ENCODE results near the gene TBC1D16.
"Not testable (repeated sequence)": the region's sequence is repeated elsewhere in the genome, so short reads cannot be mapped to it uniquely, and the experiment has no call there.

The TBC1D16 gene

GRCh38 chr17:79904865-79905264, 130.8 kb downstream of the TBC1D16 start:
- peaks cover 54% of the 10 kb centered on the region for H3K27me3 ChIP-seq (replicated peaks; ENCODE audit: control insufficient read depth, insufficient read depth, low read length)
- H3K4me3 ChIP-seq (ENCODE audit: low read length): no peak overlapping the region

DNA sequence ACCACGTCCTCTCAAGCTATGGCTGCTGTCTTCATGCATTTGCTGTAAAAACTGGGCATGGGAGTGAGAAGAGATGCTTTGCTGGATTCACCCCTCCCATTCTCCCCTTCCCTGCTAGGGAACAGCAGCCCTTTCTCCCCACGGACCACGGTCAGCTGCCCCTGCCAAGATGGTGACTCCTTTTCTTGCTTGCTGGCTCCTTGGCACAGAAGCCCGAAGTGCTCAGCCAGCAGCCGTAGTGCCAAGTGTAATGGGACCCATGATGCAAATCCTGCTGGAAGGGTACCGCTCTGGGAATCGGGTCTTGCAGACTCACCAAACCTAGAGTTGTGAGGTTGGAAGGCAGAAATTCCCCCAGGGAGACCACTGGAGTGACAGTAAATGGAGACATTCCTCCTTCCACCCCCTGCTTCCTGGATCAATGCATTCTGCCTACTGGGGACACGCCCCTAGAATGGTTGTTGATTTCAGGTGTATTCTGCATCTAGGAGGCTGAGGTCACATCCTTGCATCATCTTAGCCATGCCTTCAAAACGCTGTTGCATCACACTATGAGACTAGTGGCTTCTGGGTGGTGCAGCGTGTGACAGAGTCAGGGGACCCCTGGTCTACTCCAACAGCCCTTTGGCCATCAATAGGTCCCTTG, 133.4 kb downstream of the TBC1D16 start:
- no peak overlapping the region for H3K4me3 ChIP-seq (ENCODE audit: low read length)
- no peak overlapping the region for H3K9ac ChIP-seq (ENCODE audit: low read length)
- peaks cover 11% of the 10 kb centered on the region for H3K9me3 ChIP-seq (ENCODE audit: control insufficient read depth, low read length)
- DNase-seq (ENCODE audit: low read depth): no peak
- H3K36me3 ChIP-seq (ENCODE audit: control insufficient read depth, insufficient read depth, low read length, severe bottlenecking): no peaks in the 10 kb centered on the region
- peaks cover 57% of the 10 kb centered on the region for H3K27me3 ChIP-seq (replicated peaks; ENCODE audit: control insufficient read depth, insufficient read depth, low read length)
- H3K4me1 ChIP-seq (ENCODE audit: control insufficient read depth, insufficient read depth, low read length): no peaks in the 10 kb centered on the region

More at GRCh38 chr17:79904865-79905264, 130.8 kb downstream of the TBC1D16 start:
- no peak overlapping the region for H3K9ac ChIP-seq (ENCODE audit: low read length)
- peaks cover 3% of the 10 kb centered on the region for H3K9me3 ChIP-seq (ENCODE audit: control insufficient read depth, low read length)
- no peaks in the 10 kb centered on the region for H3K36me3 ChIP-seq (ENCODE audit: control insufficient read depth, insufficient read depth, low read length, severe bottlenecking)
- no peak for DNase-seq (ENCODE audit: low read depth)
- H3K4me1 ChIP-seq (ENCODE audit: control insufficient read depth, insufficient read depth, low read length): peaks cover 7% of the 10 kb centered on the region

GRCh38 chr17:79901131-79901530, 134.5 kb downstream of the TBC1D16 start:
- Histone ChIP-seq H3K4me1 (ENCODE audit: control insufficient read depth, insufficient read depth, low read length) (no peaks in the 10 kb centered on the region), H3K4me3 (ENCODE audit: low read length) (no peak overlapping the region), H3K9me3 (ENCODE audit: control insufficient read depth, low read length) (peaks cover 11% of the 10 kb centered on the region), H3K27me3 (replicated peaks; ENCODE audit: control insufficient read depth, insufficient read depth, low read length) (peaks cover 52% of the 10 kb centered on the region), H3K36me3 (ENCODE audit: control insufficient read depth, insufficient read depth, low read length, severe bottlenecking) (no peaks in the 10 kb centered on the region), H3K9ac (ENCODE audit: low read length) (no peak overlapping the region)
- DNase-seq (ENCODE audit: low read depth): no peak

DNA sequence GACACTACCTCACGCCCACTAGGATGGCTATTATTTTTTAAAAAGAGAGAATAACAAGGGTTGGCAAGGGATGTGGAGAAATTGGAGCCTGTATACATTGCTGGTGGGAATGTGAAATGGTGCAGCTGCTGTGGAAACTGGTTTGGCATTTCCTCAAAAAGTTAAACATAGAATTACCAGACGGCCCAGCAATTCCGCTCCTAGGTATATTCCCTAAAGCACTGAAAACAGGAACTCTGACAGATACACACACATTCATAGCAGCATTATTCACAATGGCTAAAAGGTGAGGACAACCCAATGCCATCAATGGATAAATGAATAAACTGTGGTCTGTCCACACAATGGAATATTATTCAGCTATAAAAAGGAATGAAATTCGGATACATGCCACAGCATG, 136.1 kb downstream of the TBC1D16 start:
- no peak overlapping the region for H3K4me3 ChIP-seq (ENCODE audit: low read length)
- H3K9me3 ChIP-seq (ENCODE audit: control insufficient read depth, low read length): peaks cover 11% of the 10 kb centered on the region
- H3K9ac ChIP-seq (ENCODE audit: low read length): no peak overlapping the region
- H3K4me1 ChIP-seq (ENCODE audit: control insufficient read depth, insufficient read depth, low read length): no peaks in the 10 kb centered on the region
- no peaks in the 10 kb centered on the region for H3K36me3 ChIP-seq (ENCODE audit: control insufficient read depth, insufficient read depth, low read length, severe bottlenecking)
- peaks cover 46% of the 10 kb centered on the region for H3K27me3 ChIP-seq (replicated peaks; ENCODE audit: control insufficient read depth, insufficient read depth, low read length)
- no peak for DNase-seq (ENCODE audit: low read depth)

GRCh38 chr17:79897243-79898063, 138.2 kb downstream of the TBC1D16 start:
- H3K36me3 ChIP-seq (ENCODE audit: control insufficient read depth, insufficient read depth, low read length, severe bottlenecking): no peaks in the 10 kb centered on the region
- H3K9me3 ChIP-seq (ENCODE audit: control insufficient read depth, low read length): peaks cover 11% of the 10 kb centered on the region
- no peak for DNase-seq (ENCODE audit: low read depth)
- H3K4me3 ChIP-seq (ENCODE audit: low read length): no peak overlapping the region
- H3K27me3 ChIP-seq (replicated peaks; ENCODE audit: control insufficient read depth, insufficient read depth, low read length): peaks cover 37% of the 10 kb centered on the region
- H3K9ac ChIP-seq (ENCODE audit: low read length): no peak overlapping the region
- no peaks in the 10 kb centered on the region for H3K4me1 ChIP-seq (ENCODE audit: control insufficient read depth, insufficient read depth, low read length)

- peaks cover 55% of the 10 kb centered on the region for H3K27me3 ChIP-seq (replicated peaks; ENCODE audit: control insufficient read depth, insufficient read depth, low read length)
- not testable (repeated sequence) for H3K36me3 ChIP-seq (ENCODE audit: control insufficient read depth, insufficient read depth, low read length, severe bottlenecking); DNase-seq (ENCODE audit: low read depth); H3K4me1 ChIP-seq (ENCODE audit: control insufficient read depth, insufficient read depth, low read length); H3K9ac ChIP-seq (ENCODE audit: low read length); H3K4me3 ChIP-seq (ENCODE audit: low read length); H3K9me3 ChIP-seq (ENCODE audit: control insufficient read depth, low read length)
Measured at GRCh38 chr17:79893457-79893856, 142.2 kb downstream of the TBC1D16 start.

DNA sequence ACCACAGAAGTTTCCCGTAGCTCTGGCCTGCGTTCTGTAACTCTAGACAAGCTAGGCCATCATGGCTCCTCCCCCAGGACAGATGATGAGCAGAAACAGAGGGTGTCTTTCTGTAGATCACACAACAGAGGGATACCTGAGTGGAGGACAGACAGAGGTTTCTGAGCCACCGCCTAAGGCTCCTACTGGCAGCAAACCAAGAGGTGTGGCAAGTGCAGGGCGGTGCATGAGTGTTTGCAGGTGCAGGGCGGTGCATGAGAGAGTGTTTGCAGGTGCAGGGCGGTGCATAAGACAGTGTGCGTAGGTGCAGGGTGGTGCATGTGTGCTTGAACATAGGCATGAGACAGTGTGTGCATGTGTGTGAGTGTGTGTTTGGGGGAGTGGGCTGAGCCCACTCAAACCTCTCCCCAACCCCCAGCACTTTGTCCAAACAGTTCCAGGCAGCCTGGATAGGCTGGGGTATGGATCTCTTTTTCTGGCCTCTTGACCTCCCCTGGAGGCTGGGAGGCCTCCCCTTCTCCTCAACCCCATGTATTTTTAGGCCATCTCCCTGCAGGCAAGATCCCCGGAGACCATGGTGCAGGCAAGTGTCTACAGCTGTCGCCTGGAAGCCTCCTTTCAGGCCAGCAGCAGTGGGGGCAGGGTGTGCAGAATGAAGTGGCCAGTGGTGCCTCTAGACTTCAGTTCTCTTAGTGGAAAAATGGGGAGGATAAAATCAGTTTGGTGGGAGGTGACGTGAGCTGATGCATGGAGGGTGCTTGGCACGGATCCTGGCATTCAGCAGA, 143.0 kb downstream of the TBC1D16 start:
- Histone ChIP-seq H3K4me3 (ENCODE audit: low read length) (no peak overlapping the region), H3K9ac (ENCODE audit: low read length) (no peak overlapping the region), H3K9me3 (ENCODE audit: control insufficient read depth, low read length) (no peaks in the 10 kb centered on the region), H3K4me1 (ENCODE audit: control insufficient read depth, insufficient read depth, low read length) (no peaks in the 10 kb centered on the region), H3K27me3 (replicated peaks; ENCODE audit: control insufficient read depth, insufficient read depth, low read length) (peaks cover 56% of the 10 kb centered on the region), H3K36me3 (ENCODE audit: control insufficient read depth, insufficient read depth, low read length, severe bottlenecking) (no peaks in the 10 kb centered on the region)
- no peak for DNase-seq (ENCODE audit: low read depth)

DNA sequence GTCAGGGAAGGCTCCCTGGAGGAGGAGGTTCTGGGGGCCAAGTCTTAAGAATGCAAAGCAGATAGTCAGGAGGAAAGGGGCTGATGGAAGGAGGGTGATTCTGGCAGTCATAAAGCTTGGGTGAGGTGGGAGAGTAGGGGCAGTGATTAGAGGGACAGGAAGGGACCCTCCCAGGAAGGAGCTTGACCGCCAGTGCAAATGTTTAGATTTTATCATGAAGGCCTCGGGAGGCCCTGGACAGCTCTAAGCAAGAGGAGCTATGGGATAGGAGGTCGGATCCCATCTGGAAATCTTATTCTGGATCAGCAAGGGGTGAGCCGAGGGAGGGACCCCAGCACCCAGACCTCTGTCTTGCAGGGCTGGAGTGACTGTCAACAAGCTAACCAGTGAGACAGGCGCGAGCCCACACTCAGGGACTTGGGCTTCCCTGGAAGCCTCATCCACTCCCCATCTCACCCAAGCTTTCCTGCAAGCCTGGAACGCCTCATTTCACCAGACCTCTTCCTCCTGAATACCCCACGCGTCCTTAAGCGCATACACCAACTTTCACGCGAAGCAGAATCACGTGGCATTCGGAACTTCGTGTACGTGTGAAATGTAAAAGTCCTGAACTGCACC, 144.4 kb downstream of the TBC1D16 start:
- Histone ChIP-seq H3K9me3 (ENCODE audit: control insufficient read depth, low read length) (no peaks in the 10 kb centered on the region), H3K4me3 (ENCODE audit: low read length) (no peak overlapping the region), H3K9ac (ENCODE audit: low read length) (no peak overlapping the region), H3K4me1 (ENCODE audit: control insufficient read depth, insufficient read depth, low read length) (no peaks in the 10 kb centered on the region), H3K36me3 (ENCODE audit: control insufficient read depth, insufficient read depth, low read length, severe bottlenecking) (no peaks in the 10 kb centered on the region), H3K27me3 (replicated peaks; ENCODE audit: control insufficient read depth, insufficient read depth, low read length) (peaks cover 63% of the 10 kb centered on the region)
- no peak for DNase-seq (ENCODE audit: low read depth)

DNA sequence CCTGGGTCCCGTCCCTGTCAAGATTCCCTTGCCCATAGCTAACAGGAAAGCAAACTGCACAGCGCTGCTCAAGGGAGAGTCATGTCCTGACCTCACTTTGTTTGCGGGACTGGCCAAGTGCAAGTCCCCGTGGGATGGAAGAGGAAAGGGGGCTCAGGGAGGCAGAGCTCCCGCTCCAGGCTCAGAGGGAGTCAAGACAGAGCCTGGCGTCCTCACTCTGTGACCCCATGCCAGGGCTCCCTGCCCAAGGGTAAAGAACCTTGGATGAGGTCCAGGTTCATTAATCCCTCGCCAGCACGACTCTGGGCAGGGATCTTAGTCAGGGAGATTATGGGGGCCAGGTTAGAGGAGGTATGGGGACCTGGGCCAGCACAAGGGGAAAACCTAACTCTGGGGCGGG, 145.0 kb downstream of the TBC1D16 start:
- no peak overlapping the region for H3K9ac ChIP-seq (ENCODE audit: low read length)
- DNase-seq (ENCODE audit: low read depth): no peak
- H3K9me3 ChIP-seq (ENCODE audit: control insufficient read depth, low read length): no peaks in the 10 kb centered on the region
- H3K4me1 ChIP-seq (ENCODE audit: control insufficient read depth, insufficient read depth, low read length): no peaks in the 10 kb centered on the region
- H3K4me3 ChIP-seq (ENCODE audit: low read length): no peak overlapping the region
- H3K36me3 ChIP-seq (ENCODE audit: control insufficient read depth, insufficient read depth, low read length, severe bottlenecking): no peaks in the 10 kb centered on the region
- H3K27me3 ChIP-seq (replicated peaks; ENCODE audit: control insufficient read depth, insufficient read depth, low read length): peaks cover 64% of the 10 kb centered on the region

GRCh38 chr17:79888811-79889634, 146.6 kb downstream of the TBC1D16 start:
- no peaks in the 10 kb centered on the region for H3K9me3 ChIP-seq (ENCODE audit: control insufficient read depth, low read length)
- H3K9ac ChIP-seq (ENCODE audit: low read length): no peak overlapping the region
- DNase-seq (ENCODE audit: low read depth): no peak
- no peaks in the 10 kb centered on the region for H3K4me1 ChIP-seq (ENCODE audit: control insufficient read depth, insufficient read depth, low read length)
- no peak overlapping the region for H3K4me3 ChIP-seq (ENCODE audit: low read length)
- no peaks in the 10 kb centered on the region for H3K36me3 ChIP-seq (ENCODE audit: control insufficient read depth, insufficient read depth, low read length, severe bottlenecking)
- H3K27me3 ChIP-seq (replicated peaks; ENCODE audit: control insufficient read depth, insufficient read depth, low read length): peaks cover 61% of the 10 kb centered on the region
